Activated CD8-positive, alpha-beta memory T cell treated with anti-CD3 and anti-CD28 coated beads, Interleukin-2, amount 50 U/mL, for 24 hours (primary cell): ENCODE results near the gene DAGLA.

Experiments used
- DNase-seq: peaks from one replicate; pipeline ENCODE4 v3.0.0-alpha.2; 2020; ENCODE audit errors: extremely low read depth

The DAGLA gene

DNA sequence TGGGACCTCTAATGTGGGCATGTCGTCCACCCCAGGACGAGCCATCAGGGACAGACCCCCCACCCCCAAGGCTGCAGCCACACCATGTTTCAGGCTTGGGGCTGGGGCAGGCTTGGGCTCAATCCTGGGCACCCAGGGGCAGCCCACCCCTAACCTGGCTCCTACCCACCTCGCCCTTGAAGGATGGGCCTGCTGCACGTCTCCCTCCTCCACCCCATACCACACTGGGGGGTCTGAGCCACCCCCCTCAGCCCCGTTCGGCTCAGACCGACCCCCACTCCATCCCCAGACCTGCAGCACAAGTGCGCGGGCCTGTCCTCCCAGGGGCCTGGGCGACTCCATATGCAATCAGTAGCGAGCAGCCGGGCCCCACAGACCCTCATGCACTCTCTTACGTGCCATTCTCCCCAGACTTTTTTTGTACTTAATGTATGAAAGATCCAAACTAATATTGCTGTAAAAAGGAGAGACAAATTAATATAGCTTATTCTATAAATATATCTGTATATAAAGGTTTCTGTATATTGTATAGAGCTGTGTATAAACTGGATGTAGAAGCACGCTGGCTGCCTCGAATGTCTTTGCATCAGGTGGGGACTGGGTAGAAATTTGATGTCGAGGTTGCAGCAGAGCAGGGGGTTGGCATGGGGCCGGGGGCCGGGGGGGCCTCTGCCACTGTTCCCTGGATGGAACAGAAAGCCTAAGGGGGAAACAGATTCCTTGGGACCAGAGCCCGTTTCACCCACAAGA, 66.4 kb downstream of the DAGLA start:
- no peak for DNase-seq

DNA sequence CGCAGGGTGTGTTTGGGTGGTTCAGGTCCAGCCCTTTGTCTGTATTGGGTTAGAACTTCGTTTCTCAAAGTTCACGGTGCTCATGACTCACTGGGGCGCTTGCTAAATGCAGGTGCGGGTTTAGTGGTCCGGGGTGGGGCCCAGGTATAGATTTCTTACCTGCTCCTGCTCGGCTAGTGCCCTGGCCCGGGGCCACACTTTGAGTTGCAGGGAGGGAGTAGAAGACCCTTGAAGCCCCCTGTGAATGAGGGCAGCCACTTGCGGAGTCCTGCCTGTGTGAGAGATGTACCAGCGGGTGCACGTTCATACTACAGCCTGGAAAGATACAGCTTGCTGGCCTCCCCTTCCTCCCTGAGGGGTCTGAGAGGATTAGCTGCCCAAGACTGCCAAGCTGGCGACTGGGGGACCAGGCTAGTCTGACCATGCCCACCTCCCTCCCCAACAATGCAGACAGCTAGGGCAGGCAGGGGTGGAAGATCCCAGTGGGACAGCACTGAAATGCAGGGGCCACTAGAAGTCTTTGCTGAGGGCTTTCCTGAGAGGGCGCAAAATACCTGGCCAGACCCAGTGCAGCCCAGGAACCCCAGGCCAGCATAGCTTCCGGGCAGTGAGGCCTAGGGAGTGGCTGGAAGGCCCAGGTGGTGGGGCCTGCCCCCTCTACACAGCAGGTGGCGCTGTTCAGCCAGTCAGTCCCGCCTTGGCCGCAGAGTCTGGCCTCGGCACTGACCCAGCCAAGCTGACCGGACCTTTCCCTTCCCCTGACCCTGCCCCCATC, 67.2 kb downstream of the DAGLA start:
- DNase-seq, result no peak

DNA sequence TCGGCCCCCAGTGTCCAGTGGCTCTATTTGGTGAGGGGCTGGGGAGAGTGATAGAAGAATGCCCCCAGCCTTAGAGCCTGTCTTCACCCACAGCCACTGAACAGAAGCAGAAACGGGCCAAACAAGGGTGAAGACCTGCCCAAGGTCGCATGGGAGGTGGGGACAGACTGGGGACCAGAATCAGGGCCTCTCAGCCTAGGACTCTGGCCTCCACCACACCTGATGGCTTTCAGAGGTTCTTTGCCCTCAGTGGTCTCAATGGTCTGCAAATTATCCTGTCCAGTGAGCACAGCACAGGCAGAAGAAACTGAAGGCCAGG, 67.7 kb downstream of the DAGLA start:
- DNase-seq, result no peak

DNA sequence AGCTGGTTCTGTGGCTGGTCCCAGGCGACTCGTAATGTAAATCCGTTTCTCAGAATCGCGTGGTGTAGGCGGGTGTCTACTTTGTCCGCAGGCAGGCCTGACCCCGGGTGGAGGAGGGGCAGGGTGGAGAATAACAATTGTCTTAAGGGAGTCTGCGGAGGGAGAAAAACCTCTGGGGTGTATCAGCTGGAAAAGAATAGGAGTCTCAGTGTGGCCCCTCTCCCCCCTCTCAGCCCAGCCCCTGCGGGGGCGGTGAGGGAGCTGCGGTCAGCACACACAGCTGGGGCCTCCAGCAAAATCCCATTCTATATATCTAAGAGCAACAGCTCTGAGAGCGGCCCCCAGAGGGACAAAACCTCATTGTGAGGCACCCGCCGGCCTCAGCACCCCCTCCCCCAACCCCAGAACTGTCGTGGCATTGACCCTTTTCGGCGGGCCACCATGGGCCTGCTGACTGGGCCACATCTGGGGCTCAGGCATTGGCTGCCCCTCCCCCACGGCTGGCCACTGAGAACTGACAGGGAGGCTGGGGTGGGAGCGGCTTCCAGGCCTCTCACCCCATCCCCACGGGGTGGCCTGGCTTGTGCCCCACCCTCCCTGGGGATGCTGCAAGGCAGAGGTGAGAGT, 69.5 kb downstream of the DAGLA start:
- DNase-seq, result no peak

DNA sequence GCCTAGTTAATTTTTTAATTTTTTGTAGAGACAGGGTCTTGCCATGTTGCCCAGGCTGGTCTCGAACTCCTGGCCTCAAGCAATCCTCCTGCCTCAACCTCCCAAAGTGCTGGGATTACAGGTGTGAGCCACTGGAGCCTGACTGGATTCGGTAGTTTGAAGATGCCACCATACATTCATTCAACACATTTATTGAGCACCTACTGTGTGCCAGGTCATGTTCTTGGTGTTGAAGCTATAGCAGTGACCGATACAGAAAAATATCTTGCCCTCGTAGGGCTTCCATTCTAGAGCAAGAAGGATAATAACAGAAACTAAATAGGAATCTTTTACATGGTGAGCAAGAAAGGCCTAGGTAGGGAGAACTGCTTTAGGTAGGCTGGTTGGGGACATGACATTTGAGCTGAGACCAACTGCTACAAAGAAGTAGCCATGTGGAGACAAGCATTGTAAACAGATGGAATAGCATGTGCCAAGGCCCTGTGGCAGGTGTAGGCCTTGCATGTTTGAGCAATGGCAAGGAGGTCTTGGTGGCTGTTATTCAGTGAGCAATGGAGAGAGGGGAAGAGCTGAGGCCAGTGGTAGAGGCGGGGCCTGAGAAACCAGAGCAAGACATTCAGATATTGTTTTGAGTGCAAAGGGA, 70.6 kb downstream of the DAGLA start:
- DNase-seq, result no peak

DNA sequence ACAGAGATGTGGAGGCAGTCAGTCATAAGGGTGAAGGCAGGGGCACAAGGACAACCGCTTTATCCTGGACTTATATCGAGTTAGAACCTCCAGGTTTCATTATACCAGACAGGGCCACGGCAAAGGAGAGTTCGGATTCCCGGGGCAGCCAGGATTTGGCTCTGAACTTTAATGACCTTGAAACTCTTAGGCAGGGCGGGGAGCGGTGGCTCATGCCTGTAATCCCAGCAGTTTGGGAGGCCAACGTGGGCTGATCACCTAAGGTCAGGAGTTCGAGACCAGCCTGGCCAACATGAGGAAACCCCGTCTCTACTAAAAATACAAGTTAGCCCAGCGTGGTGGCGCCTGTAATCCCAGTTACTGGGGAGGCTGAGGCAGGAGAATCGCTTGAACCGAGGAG, 71.2 kb downstream of the DAGLA start:
- DNase-seq, result no peak

DNA sequence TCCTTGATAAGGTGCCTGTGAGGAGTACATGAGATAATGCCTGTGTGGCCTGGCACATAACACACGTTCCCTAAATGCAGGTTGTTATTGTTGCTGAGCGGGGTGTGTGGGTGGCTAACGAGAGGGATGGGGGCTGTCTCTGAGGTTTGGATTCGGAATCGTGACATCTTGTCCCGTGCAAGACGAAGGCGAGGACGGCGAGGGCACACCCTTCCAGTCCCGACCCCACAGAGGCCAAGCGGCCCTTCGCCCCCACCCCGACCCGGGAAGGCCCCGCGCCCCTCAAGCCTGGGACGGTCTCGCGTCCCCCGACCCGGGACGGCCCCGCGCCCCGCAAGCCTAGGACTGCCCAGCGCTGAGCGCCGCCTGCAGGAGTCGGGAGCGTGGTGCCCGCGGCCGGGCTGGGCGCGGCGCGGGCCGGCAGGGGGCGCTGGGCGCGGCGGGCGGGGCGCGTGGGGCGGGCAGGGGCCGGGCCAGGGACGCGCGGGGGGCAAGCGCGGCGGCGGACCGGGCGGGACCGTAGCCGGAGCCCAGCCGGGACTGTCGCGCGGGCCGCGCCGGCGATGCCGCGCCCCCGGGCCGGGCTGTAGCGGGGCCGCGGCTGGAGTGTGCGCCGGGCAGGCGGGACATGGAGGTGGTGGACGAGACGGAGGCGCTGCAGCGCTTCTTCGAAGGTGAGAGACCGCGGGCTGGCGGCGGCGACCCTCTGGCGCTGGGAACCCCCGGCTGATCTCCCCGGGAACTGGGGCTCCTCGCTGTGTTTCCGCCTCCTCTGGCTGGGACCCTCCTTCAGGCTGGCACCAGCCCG, 72.1 kb downstream of the DAGLA start, which contains the start of gene MYRF:
TSS of gene MYRF (plus strand) at position 520 of the 808 bp plus-strand sequence. CDS start at position 629, 109 bp downstream.
- no peak for DNase-seq

DNA sequence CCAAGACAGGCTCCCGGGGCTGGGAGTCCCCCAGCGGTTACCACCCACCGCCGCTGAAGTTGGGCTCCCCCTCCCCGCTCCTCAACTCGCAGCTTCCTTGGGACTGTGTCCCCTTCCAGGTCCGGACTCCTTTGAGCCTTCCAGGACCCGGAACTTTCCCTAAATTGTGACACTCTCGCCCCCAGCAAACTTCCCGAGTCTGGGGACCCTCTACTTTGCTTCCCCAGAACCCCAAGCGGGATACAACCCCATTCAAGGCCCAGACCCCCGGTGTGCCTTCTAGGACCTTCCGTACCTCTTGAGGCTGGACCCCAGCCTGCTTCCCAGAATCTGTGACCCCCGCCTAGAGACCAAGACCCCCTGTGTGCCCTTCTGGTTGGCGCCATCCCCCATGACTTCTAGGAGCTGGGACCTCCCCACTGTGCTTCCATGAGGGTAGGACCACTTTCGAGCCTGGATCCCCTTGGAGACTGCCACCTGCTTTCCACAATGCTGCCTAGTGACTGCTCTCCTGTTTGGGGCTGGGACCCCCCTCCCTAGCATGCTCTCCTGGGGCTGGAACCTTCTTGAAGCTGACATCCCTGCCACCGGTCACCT, 72.8 kb downstream of the DAGLA start:
- DNase-seq, result no peak

DNA sequence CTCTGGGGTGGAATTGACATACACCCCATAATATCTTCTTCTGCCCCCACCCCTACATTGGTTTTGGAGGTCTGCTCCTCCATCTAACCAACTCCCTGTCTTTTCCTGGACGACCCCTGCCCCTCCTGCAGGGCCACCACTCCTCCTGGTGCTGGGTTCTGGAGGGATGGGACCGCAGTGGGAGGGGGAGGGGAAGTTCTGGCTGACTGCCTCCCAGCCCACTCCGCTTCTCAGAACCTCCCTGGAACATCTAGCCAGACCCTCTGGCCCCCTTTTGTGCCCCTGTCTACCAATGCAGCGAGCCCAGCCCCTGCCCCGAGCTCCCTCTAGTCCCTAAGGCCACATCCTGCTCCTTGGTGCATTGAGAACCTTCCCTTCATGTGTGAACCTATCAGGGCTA, 73.5 kb downstream of the DAGLA start:
- no peak for DNase-seq

DNA sequence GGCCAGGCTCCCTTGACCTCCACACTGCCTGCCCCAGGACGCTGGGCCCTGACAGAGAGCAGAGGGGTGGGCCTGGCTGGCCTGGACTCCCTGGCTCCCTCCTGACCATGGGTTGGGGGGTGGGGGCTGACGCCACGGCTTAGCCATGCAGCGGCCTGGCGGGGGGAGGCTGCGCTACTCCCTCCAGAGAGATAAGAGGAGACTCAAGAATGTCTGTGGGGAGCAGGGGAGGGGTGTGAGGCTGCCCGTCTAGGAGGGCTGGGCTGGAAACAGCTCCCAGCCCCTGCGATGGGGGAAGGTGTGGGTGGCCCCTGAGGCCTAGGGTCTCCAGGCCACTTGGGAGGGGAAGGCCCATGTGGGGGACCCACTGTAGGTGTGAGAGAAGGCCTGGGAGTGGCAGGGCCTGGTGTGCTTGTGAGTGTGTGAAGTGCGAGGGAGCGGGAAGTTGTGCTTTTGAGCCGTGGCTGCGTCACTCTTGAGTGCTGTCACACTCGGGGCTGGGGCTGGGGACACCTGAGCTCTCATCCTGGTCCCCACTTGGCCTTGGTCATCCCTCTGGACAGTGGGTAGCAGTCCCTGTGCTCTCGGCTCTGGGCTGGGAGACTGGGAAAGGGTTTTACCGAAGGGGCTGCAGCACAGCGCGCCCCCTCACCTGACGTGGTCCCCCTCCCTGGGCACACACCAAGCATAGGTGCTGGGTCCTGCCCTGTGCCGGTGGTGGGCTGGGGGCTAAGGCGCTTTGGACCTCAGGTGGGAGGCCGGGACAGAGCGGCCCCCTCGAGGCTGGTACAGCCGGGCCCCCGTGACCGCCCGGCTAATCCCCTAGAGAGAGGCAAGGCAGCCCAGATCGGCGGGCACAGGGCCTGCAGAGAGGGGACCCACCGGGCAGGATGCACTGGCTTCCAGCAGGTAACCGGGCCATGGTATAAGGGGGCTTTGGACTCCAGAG, 74.6 kb downstream of the DAGLA start:
- no peak for DNase-seq

DNA sequence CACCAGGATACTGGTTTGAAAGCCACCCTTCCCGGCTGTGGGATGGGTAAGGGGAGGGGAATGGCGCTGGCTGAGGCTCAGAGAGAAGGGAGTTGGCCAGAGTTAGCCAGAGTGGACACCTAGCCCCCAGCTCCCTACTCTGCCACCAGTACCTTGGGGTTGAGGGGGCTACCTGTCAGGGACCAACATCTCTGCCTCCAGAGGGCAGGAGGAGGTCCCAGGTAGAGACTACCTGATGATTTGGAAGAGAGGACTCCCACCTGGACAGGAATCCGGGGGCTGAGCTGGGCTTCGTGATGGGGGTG, 75.9 kb downstream of the DAGLA start:
- no peak for DNase-seq

DNA sequence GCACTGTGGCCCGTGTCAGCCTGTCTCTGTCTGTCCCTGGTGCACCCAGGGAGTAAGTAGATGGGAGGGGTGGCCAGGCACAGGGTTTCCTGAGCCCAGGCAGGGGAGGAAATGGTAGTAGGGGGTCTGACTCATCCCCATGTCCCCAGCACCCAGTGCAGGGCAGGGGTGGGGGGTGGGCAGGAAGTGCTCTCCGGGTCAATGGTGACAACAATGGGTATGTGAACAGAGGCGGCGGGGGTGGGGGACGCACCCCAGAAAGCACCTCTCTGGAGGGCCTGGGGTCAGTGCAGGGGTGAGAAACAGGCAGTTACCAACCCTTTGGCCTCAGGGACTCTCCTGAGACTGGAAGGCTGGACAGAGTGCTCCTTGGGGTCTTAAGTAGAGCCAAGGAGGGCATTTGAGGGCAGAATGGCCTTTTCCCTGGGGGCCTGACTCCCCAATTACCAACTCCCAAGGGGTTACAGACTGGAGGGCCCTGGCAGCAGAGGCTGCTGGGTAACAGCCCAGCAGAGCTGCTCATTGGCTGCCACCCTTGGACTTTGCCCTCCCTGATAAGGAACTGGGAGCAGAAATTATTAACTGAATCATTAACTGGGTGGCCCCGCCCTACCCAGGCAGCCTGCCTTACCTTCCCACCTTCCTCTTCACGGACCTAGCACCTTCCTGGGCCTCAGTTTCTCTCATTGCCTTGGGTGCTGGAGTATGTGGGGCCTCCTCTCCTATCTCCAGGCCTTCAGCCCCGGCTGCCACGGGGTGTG, 76.4 kb downstream of the DAGLA start:
- DNase-seq, result no peak

DNA sequence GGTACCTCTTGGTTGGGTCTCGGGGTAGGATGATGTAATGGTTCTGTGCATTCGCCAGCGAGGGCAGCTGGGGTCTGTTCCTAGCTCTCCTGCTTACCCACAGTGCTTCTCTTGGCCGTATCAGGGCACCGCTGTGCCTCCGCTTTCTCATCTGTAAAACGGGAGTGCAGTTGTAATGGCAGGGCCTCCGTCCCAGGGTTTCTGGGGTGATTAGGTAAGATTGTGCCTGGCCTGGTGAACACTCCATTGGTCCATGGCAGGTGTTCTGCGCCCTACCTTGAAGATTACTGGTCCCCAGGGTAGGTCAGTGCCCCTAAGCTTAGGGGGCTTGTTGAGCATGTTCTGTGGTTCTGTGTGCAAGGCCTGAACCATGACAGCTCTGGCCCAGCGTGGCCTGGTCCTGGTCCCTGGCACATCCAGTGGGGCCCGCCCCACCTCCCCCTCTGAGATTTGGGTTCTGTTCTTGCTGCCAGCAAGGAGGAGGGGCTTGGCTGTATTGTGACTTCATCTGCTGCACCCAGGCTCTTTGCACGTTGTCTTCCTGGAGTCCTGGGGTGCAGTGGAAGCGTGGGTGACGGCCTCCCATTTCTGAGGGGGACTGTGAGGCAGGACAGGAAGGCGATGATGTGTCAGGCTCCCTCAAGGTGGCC, 77.1 kb downstream of the DAGLA start:
- no peak for DNase-seq

DNA sequence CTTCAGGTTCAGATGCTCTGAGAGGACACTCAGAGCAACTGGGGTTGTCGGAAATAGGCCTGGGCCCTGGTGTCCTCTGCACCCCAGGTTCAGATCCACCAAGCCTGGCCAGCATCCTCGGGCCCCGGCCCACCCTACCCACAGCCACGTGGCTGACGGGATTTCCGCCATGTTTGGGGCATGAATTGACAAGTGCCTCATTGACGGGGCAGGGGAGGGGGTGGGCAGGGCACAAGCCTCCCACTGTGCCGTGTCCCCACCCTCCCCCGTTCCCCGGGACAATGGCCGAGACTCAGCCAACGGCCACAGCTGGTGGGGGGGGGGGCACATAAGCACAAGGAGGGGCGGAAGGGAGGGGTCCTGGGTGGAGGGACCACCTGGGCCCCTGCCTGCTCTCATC, 80.8 kb downstream of the DAGLA start:
- no peak for DNase-seq

DNA sequence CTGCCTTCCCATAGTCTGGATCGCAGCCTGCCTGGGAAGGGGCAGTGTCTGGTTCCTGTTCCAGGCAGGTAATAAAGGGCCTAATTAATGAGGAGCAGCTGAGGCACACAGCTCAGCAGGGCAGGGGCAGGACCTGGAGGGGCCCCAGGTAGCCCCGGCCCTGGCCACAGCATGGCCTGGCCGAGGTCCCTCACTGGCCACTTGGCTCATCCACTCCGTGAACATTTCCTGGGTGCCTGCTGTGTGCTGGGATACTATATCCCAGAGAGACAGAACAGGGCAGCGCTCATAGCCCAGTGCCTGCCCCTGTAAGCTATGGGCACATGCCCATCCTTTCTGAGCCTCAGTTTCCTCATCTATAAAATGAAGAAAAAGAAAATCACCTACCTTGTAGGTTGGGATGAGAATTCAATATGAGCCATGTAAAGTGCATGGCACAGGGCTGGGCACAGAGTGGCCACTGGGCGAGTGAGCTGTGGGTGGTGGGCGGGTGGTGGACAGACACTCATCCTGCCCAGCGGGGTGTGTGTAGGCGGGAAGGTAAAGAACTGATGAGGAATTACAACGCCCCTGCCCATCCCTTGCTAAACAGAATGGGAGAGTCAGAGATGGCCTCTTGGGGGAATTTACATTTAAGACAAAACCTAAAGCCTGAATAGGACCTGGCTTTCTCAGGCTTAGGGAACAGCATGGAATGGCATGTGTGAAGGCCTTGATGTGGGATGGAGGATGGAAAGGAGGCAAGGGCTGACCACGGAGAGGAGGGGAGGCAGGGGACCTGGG, 81.4 kb downstream of the DAGLA start:
- no peak for DNase-seq

DNA sequence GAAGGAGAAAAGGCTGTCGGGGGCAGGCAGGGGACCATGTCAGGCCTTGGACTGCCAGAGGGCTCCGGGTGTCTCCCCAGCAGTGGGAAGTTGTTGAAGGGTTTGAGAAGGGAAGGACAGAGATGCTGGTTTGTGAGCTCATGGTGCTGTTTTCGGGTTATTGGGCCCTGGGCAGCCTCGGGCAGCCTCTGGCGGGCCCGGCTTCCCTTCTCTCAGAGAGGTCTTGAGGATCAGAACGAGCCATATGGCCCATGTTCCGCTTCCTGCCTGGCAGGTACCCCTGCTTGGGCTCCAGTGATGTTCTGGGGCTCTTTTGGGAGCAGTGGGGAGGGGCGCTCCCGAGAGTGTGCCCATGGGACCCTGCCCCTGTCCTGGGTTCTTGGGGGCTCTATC, 82.0 kb downstream of the DAGLA start:
- no peak for DNase-seq

DNA sequence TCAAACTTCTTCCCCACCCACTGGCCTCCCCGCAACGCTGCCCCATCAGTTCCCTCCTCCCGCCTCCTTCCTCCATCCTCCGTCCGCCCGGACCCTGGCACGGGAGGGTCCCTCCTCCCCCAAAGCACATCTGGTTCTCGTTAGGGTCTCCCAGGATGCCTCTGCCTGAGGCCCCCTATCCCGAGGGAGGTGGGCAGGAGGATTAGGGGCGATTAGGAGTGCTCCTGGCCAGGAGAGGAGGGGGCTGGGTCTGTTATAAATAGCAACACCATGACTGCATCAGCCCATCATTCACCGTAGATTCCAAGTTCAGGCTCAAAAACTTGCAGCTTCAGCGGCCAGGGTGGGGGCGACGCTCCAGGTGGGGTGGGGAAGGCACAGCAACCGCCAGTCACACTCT, 82.6 kb downstream of the DAGLA start:
- no peak for DNase-seq

DNA sequence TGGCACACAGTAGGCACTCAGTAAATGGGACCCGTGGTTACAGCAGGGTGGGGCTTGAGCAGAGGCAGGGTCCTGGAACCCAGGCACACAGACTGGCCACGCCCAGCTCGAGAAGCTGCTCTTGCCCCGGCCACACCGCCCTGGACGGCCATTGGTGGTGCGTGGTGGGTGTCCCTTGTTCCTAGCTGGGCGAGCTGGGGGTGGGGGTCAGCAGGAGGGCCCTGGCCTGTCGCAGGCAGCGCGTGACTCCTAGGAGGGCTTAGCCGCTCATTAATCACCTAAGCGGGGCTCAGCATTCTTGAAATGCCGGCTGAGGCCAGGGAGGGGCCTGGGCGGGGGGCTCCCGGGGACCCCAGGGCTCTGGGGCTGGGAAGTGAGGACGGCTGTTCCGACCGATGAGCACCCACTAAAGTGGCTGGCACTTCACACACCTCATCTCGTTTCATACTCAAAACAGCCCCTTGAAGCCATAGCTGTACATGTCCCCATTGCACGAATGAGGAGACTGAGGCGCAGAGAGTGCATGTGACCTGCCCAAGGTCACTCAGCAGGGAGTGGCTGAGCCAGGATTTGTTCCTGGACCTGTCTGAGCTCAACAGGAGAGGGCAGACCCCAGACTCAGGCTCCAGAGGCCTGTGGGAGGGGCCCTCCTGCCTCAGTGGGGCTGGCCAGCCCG, 83.9 kb downstream of the DAGLA start:
- no peak for DNase-seq
